Lower lobe of right lung (tissue), 2 donors: Measurements from ENCODE around the gene ANGPT4. TPM values are rescaled to one million over a fixed set of nuclear protein-coding genes. Genes with fewer than 3 reads are reported as not detected.

ENCODE experiments used
- ATAC-seq, 2 donors: fragments of 200-7000 bp; cut with Tn5 transposase; one replicate each; pipeline ENCODE4 v1.9.1; 2020 to 2022; ENCODE audit warnings: mild to moderate bottlenecking in 2 of 2, moderate library complexity in 2 of 2
- DNase-seq: peaks from one replicate; pipeline ENCODE4 v3.0.0-alpha.2; 2020
- H3K27ac ChIP-seq: fragments of 200-600 bp; one replicate; pipeline ENCODE4 v1.8.0; 2022
- H3K27me3 ChIP-seq: fragments of 200-600 bp; one replicate; pipeline ENCODE4 v1.8.0; 2022; ENCODE audit warnings: low read depth
- H3K36me3 ChIP-seq: fragments of 200-600 bp; one replicate; pipeline ENCODE4 v1.8.0; 2022; ENCODE audit warnings: mild to moderate bottlenecking
- H3K4me1 ChIP-seq: fragments of 200-600 bp; one replicate; pipeline ENCODE4 v1.8.0; 2022
- H3K4me3 ChIP-seq: fragments of 200-600 bp; one replicate; pipeline ENCODE4 v1.8.0; 2022; ENCODE audit warnings: mild to moderate bottlenecking
- H3K9me3 ChIP-seq: fragments of 200-600 bp; one replicate; pipeline ENCODE4 v1.8.0; 2022
- intact Hi-C: fragments of 100-400 bp; cut with DNase I; formaldehyde crosslinking; loops from one replicate; pipeline ENCODE4 v1.11.0; 2022
- total RNA-seq: library from RNA; stranded (reverse); fragmentation: NEBNext Ultra II Directional; extraction: Animal tissue kit (Norgen Biotek cat#: 25700); gene quantifications from one replicate; pipeline ENCODE4 v1.2.1, GENCODE V29; 2021
- TF ChIP-seq, protein P1 (sequence below): fragments of 200-600 bp; IDR thresholded peaks from one replicate; pipeline ENCODE4 v1.8.0; 2022; ENCODE audit warnings: antibody characterized with exemption, mild to moderate bottlenecking
- donor health status: DM: no; HTN: yes; CAD: no; lungs with severe emphysema.

Gene ANGPT4
- total RNA-seq, 1 donor from 2014 or later: 6.0 TPM

DNA sequence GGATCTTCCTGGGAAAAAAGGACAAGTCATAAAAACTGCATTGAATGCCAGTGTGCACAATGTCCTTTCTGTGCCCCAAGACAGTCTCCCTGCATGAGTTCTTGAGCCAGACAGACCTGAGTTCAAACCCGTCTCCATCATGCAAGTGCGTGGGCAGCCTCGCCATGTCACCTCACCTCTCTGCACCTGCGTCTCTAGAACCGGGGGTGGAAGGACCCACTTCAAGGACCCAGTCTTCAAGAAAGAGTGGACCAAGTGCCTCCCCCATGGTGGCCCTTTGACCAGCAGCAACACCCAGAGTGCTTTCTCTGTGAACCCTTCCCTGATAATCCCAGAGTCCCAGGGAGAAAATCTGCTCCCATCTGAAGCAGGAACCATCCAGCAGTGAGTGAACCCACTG, 23.5 kb upstream of the ANGPT4 start:
- no peaks in the 10 kb centered on the region for H3K27me3 ChIP-seq
- H3K4me3 ChIP-seq: no peak overlapping the region
- H3K27ac ChIP-seq: no peak overlapping the region
- intact Hi-C loops: no loop called here
- TF ChIP-seq, protein P1, sequence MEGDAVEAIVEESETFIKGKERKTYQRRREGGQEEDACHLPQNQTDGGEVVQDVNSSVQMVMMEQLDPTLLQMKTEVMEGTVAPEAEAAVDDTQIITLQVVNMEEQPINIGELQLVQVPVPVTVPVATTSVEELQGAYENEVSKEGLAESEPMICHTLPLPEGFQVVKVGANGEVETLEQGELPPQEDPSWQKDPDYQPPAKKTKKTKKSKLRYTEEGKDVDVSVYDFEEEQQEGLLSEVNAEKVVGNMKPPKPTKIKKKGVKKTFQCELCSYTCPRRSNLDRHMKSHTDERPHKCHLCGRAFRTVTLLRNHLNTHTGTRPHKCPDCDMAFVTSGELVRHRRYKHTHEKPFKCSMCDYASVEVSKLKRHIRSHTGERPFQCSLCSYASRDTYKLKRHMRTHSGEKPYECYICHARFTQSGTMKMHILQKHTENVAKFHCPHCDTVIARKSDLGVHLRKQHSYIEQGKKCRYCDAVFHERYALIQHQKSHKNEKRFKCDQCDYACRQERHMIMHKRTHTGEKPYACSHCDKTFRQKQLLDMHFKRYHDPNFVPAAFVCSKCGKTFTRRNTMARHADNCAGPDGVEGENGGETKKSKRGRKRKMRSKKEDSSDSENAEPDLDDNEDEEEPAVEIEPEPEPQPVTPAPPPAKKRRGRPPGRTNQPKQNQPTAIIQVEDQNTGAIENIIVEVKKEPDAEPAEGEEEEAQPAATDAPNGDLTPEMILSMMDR: no peak
- no peaks in the 10 kb centered on the region for H3K9me3 ChIP-seq
- no peaks in the 10 kb centered on the region for H3K4me1 ChIP-seq
- ATAC-seq (no peak), DNase-seq (no peak)
- no peaks in the 10 kb centered on the region for H3K36me3 ChIP-seq

DNA sequence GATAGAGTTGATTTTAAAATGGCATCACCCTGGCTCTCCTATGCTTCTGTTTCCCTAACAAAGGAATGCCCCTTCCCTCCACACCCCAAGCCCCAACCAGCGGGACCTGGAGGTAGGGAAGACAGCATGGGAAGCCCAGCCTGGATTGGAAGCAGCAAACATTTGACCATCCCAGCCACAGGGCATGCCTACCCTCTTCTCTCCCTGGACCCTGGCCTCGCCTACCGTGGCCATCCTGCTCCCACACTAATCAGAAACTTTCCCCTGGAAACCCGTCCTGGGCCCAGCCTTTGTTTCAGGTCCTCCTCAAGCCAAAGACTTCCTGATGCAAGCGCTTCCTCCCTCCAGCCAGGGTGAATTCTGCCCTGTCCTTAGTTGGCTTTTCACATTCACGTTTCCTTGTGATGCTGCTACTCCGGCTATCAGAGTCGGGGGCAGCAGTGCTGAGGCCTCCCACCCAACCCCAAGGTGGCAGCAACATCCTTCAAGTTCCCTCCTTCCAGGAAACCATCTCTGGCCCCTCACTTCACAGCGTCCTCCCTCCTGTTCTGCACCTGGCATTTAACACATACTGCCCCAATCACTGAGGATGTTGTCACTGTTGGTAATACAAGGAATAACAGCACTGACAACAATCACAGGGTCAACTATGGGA, 18.2 kb upstream of the ANGPT4 start:
- ATAC-seq (no peak), DNase-seq (no peak)
- no peak overlapping the region for H3K27ac ChIP-seq
- H3K4me3 ChIP-seq: no peak overlapping the region
- H3K9me3 ChIP-seq: peaks cover 13% of the 10 kb centered on the region
- H3K36me3 ChIP-seq: no peaks in the 10 kb centered on the region
- H3K27me3 ChIP-seq: no peaks in the 10 kb centered on the region
- no peaks in the 10 kb centered on the region for H3K4me1 ChIP-seq
- TF ChIP-seq, protein P1: no peak
- intact Hi-C loops: no loop called here

GRCh38 chr20:933029-933428, 16.9 kb upstream of the ANGPT4 start:
- DNase-seq: no peak
- no peak overlapping the region for H3K4me3 ChIP-seq
- TF ChIP-seq, protein P1: no peak
- peaks cover 13% of the 10 kb centered on the region for H3K9me3 ChIP-seq
- no peaks in the 10 kb centered on the region for H3K4me1 ChIP-seq
- H3K27me3 ChIP-seq: no peaks in the 10 kb centered on the region
- no peaks in the 10 kb centered on the region for H3K36me3 ChIP-seq
- no peak for ATAC-seq
- intact Hi-C loops: no loop called here
- no peak overlapping the region for H3K27ac ChIP-seq

DNA sequence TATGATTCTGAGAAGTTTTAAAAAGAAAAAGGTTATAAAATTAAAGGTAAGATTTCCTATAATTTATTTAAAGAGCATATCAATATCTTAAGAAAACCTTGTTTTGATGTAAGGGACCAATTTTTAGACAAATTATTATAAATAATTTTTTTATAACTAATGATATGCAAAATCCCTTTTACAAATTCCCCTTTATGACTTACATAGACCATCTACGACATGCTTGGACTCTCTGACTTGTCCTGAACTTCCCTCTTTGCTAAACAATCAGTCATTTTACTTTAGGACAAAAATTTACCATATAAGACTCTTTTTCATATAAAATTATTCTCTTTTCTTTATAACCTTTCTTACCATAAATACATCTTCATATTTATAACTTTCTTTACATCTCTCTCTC, 15.3 kb upstream of the ANGPT4 start:
- intact Hi-C loops: no loop called here
- TF ChIP-seq, protein P1: no peak
- DNase-seq (no peak), ATAC-seq (no peak)
- Histone ChIP-seq H3K9me3 (peaks cover 13% of the 10 kb centered on the region), H3K27me3 (no peaks in the 10 kb centered on the region), H3K36me3 (no peaks in the 10 kb centered on the region), H3K4me1 (no peaks in the 10 kb centered on the region), H3K27ac (no peak overlapping the region), H3K4me3 (no peak overlapping the region)

GRCh38 chr20:926670-927069, 10.5 kb upstream of the ANGPT4 start:
- H3K27me3 ChIP-seq: peaks cover 5% of the 10 kb centered on the region
- no peaks in the 10 kb centered on the region for H3K36me3 ChIP-seq
- H3K9me3 ChIP-seq: no peaks in the 10 kb centered on the region
- intact Hi-C loops: no loop called here
- TF ChIP-seq, protein P1: no peak
- H3K27ac ChIP-seq: no peak overlapping the region
- no peaks in the 10 kb centered on the region for H3K4me1 ChIP-seq
- DNase-seq (no peak), ATAC-seq (no peak)
- no peak overlapping the region for H3K4me3 ChIP-seq
